Measurements from ENCODE around the gene USP17L18.
"Not testable (repeated sequence)": the region's sequence is repeated elsewhere in the genome, so short reads cannot be mapped to it uniquely, and the experiment has no call there.

Gene USP17L18, protein sequence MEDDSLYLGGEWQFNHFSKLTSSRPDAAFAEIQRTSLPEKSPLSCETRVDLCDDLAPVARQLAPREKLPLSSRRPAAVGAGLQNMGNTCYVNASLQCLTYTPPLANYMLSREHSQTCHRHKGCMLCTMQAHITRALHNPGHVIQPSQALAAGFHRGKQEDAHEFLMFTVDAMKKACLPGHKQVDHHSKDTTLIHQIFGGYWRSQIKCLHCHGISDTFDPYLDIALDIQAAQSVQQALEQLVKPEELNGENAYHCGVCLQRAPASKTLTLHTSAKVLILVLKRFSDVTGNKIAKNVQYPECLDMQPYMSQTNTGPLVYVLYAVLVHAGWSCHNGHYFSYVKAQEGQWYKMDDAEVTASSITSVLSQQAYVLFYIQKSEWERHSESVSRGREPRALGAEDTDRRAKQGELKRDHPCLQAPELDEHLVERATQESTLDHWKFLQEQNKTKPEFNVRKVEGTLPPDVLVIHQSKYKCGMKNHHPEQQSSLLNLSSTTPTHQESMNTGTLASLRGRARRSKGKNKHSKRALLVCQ

DNA sequence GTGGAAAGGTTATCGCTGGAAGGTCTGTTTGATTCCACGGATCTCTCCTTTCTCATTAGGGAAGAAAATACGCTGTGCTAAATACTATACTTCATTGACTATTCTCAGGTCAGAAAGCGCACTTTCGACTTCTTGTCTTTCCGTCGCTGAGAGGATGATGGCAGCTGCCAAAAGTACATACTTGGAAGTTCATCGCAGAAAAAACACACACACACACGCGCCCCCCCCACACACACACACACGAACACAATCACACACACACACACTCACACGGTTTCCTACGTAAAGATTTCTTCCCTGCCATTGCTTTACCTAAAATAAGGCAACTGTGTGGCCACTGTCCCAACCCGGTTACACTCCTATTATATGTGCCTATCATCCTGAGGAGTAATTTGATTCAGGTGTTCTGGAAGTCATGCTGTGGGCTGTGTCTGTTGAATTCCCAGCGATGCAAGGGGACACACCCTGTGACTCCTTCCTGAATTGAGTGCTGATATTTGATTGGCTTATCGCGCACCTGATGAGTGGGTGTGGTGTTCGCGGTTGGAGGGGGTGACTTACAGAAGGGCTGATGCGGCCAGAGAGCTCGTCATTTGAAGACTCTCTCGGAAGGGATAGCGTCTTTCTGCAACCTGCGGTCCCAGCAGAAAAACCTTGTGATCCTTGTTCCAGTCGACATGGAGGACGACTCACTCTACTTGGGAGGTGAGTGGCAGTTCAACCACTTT, at the start of gene USP17L18:
Gene USP17L18 (plus strand): TSS at position 678 of the 728 bp plus-strand sequence. CDS start 0 bp downstream, at position 678.
- not testable (repeated sequence) for DNase-seq (ENCODE audit: low spot score)

DNA sequence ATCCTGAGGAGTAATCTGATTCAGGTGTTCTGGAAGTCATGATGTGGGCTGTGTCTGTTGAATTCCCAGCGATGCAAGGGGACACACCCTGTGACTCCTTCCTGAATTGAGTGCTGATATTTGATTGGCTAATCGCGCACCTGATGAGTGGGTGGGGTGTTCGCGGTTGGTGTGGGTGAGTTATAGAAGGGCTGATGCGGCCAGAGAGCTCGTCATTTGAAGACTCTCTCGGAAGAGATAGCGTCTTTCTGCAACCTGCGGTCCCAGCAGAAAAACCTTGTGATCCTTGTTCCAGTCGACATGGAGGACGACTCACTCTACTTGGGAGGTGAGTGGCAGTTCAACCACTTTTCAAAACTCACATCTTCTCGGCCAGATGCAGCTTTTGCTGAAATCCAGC, 38.1 kb upstream of the USP17L18 start, which contains the start of gene USP17L10:
Gene USP17L10 (plus strand): TSS at position 301 of the 400 bp plus-strand sequence. CDS start 0 bp downstream, at position 301.
- DNase-seq (ENCODE audit: low spot score): not testable (repeated sequence)

DNA sequence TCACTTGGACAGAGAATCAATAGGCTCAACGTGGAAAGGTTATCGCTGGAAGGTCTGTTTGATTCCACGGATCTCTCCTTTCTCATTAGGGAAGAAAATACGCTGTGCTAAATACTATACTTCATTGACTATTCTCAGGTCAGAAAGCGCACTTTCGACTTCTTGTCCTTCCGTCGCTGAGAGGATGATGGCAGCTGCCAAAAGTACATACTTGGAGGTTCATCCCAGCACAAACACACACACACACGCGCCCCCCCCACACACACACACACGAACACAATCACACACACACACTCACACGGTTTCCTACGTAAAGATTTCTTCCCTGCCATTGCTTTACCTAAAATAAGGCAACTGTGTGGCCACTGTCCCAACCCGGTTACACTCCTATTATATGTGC, 33.7 kb upstream of the USP17L18 start:
- DNase-seq (ENCODE audit: low spot score): not testable (repeated sequence)

DNA sequence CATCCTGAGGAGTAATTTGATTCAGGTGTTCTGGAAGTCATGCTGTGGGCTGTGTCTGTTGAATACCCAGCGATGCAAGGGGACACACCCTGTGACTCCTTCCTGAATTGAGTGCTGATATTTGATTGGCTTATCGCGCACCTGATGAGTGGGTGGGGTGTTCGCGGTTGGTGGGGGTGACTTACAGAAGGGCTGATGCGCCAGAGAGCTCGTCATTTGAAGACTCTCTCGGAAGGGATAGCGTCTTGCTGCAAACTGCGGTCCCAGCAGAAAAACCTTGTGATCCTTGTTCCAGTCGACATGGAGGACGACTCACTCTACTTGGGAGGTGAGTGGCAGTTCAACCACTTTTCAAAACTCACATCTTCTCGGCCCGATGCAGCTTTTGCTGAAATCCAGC, 33.3 kb upstream of the USP17L18 start, which contains the start of gene USP17L11:
Gene USP17L11 (plus strand): TSS at position 301 of the 400 bp plus-strand sequence. CDS start 0 bp downstream, at position 301.
- DNase-seq (ENCODE audit: low spot score): not testable (repeated sequence)

DNA sequence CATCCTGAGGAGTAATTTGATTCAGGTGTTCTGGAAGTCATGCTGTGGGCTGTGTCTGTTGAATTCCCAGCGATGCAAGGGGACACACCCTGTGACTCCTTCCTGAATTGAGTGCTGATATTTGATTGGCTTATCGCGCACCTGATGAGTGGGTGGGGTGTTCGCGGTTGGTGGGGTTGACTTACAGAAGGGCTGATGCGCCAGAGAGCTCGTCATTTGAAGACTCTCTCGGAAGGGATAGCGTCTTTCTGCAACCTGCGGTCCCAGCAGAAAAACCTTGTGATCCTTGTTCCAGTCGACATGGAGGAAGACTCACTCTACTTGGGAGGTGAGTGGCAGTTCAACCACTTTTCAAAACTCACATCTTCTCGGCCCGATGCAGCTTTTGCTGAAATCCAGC, 28.6 kb upstream of the USP17L18 start, which contains the start of gene USP17L12:
Gene USP17L12 (plus strand): TSS at position 301 of the 400 bp plus-strand sequence. CDS start 0 bp downstream, at position 301.
- not testable (repeated sequence) for DNase-seq (ENCODE audit: low spot score)

DNA sequence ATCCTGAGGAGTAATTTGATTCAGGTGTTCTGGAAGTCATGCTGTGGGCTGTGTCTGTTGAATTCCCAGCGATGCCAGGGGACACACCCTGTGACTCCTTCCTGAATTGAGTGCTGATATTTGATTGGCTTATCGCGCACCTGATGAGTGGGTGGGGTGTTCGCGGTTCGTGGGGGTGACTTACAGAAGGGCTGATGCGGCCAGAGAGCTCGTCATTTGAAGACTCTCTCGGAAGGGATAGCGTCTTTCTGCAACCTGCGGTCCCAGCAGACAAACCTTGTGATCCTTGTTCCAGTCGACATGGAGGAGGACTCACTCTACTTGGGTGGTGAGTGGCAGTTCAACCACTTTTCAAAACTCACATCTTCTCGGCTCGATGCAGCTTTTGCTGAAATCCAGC, 23.8 kb upstream of the USP17L18 start, which contains the start of gene USP17L13:
Gene USP17L13 (plus strand): TSS at position 301 of the 400 bp plus-strand sequence. CDS start 0 bp downstream, at position 301.
- DNase-seq (ENCODE audit: low spot score): not testable (repeated sequence)

DNA sequence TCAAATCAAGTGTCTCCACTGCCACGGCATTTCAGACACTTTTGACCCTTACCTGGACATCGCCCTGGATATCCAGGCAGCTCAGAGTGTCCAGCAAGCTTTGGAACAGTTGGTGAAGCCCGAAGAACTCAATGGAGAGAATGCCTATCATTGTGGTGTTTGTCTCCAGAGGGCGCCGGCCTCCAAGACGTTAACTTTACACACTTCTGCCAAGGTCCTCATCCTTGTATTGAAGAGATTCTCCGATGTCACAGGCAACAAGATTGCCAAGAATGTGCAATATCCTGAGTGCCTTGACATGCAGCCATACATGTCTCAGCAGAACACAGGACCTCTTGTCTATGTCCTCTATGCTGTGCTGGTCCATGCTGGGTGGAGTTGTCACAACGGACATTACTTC, 18.2 kb upstream of the USP17L18 start:
- DNase-seq (ENCODE audit: low spot score): not testable (repeated sequence)

DNA sequence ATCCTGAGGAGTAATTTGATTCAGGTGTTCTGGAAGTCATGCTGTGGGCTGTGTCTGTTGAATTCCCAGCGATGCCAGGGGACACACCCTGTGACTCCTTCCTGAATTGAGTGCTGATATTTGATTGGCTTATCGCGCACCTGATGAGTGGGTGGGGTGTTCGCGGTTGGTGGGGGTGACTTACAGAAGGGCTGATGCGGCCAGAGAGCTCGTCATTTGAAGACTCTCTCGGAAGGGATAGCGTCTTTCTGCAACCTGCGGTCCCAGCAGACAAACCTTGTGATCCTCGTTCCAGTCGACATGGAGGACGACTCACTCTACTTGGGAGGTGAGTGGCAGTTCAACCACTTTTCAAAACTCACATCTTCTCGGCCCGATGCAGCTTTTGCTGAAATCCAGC, 14.3 kb upstream of the USP17L18 start, which contains the start of gene USP17L15:
Gene USP17L15 (plus strand): TSS at position 301 of the 400 bp plus-strand sequence. CDS start 0 bp downstream, at position 301.
- DNase-seq (ENCODE audit: low spot score): not testable (repeated sequence)

DNA sequence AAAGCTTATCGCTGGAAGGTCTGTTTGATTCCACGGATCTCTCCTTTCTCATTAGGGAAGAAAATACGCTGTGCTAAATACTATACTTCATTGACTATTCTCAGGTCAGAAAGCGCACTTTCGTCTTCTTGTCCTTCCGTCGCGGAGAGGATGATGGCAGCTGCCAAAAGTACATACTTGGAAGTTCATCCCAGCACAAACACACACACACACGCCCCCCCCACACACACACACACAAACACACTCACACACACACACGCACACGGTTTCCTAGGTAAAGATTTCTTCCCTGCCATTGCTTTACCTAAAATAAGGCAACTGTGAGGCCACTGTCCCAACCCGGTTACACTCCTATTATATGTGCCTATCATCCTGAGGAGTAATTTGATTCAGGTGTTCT, 10.0 kb upstream of the USP17L18 start:
- not testable (repeated sequence) for DNase-seq (ENCODE audit: low spot score)

DNA sequence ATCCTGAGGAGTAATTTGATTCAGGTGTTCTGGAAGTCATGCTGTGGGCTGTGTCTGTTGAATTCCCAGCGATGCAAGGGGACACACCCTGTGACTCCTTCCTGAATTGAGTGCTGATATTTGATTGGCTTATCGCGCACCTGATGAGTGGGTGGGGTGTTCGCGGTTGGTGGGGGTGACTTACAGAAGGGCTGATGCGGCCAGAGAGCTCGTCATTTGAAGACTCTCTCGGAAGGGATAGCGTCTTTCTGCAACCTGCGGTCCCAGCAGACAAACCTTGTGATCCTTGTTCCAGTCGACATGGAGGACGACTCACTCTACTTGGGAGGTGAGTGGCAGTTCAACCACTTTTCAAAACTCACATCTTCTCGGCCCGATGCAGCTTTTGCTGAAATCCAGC, 4.9 kb upstream of the USP17L18 start, which contains the start of gene USP17L17:
Gene USP17L17 (plus strand): TSS at position 301 of the 400 bp plus-strand sequence. CDS start 0 bp downstream, at position 301.
- DNase-seq (ENCODE audit: low spot score): not testable (repeated sequence)

DNA sequence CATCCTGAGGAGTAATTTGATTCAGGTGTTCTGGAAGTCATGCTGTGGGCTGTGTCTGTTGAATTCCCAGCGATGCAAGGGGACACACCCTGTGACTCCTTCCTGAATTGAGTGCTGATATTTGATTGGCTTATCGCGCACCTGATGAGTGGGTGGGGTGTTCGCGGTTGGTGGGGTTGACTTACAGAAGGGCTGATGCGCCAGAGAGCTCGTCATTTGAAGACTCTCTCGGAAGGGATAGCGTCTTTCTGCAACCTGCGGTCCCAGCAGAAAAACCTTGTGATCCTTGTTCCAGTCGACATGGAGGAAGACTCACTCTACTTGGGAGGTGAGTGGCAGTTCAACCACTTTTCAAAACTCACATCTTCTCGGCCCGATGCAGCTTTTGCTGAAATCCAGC, 4.6 kb downstream of the USP17L18 start, which contains the start of gene USP17L19:
Gene USP17L19 (plus strand): TSS at position 301 of the 400 bp plus-strand sequence. CDS start 0 bp downstream, at position 301.
- not testable (repeated sequence) for DNase-seq (ENCODE audit: low spot score)

DNA sequence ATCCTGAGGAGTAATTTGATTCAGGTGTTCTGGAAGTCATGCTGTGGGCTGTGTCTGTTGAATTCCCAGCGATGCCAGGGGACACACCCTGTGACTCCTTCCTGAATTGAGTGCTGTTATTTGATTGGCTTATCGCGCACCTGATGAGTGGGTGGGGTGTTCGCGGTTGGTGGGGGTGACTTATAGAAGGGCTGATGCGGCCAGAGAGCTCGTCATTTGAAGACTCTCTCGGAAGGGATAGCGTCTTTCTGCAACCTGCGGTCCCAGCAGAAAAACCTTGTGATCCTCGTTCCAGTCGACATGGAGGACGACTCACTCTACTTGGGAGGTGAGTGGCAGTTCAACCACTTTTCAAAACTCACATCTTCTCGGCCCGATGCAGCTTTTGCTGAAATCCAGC, 9.4 kb downstream of the USP17L18 start, which contains the start of gene USP17L20:
Gene USP17L20 (plus strand): TSS at position 301 of the 400 bp plus-strand sequence. CDS start 0 bp downstream, at position 301.
- DNase-seq (ENCODE audit: low spot score): not testable (repeated sequence)

DNA sequence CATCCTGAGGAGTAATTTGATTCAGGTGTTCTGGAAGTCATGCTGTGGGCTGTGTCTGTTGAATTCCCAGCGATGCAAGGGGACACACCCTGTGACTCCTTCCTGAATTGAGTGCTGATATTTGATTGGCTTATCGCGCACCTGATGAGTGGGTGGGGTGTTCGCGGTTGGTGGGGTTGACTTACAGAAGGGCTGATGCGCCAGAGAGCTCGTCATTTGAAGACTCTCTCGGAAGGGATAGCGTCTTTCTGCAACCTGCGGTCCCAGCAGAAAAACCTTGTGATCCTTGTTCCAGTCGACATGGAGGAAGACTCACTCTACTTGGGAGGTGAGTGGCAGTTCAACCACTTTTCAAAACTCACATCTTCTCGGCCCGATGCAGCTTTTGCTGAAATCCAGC, 14.1 kb downstream of the USP17L18 start, which contains the start of gene USP17L21:
Gene USP17L21 (plus strand): TSS at position 301 of the 400 bp plus-strand sequence. CDS start 0 bp downstream, at position 301.
- not testable (repeated sequence) for DNase-seq (ENCODE audit: low spot score)

DNA sequence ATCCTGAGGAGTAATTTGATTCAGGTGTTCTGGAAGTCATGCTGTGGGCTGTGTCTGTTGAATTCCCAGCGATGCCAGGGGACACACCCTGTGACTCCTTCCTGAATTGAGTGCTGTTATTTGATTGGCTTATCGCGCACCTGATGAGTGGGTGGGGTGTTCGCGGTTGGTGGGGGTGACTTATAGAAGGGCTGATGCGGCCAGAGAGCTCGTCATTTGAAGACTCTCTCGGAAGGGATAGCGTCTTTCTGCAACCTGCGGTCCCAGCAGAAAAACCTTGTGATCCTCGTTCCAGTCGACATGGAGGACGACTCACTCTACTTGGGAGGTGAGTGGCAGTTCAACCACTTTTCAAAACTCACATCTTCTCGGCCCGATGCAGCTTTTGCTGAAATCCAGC, 18.9 kb downstream of the USP17L18 start, which contains the start of gene USP17L22:
Gene USP17L22 (plus strand): TSS at position 301 of the 400 bp plus-strand sequence. CDS start 0 bp downstream, at position 301.
- DNase-seq (ENCODE audit: low spot score): not testable (repeated sequence)

DNA sequence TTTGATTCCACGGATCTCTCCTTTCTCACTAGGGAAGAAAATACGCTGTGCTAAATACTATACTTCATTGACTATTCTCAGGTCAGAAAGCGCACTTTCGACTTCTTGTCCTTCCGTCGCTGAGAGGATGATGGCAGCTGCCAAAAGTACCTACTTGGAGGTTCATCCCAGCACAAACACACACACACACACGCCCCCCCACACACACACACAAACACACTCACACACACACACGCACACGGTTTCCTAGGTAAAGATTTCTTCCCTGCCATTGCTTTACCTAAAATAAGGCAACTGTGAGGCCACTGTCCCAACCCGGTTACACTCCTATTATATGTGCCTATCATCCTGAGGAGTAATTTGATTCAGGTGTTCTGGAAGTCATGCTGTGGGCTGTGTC, 23.3 kb downstream of the USP17L18 start:
- not testable (repeated sequence) for DNase-seq (ENCODE audit: low spot score)
